ENCODE data around the gene KIR3DL3. TPM values are rescaled to one million over a fixed set of nuclear protein-coding genes. Genes with fewer than 3 reads are reported as not detected.

KIR3DL3 gene
- polyA plus RNA-seq, 3 donors = not detected

Small RNAs within 50 kb of the gene (small RNA-seq; reads per million reads assigned to genes)
- gene AC245128.2 (ENCODE audit: insufficient read length, low read depth) (not detected), gene KIR3DP1 (ENCODE audit: insufficient read length, low read depth) (not detected)

Other genes with a start within 250 kb of the KIR3DL3 start
- gene LAIR2, start 221.6 kb upstream of the KIR3DL3 start, polyA plus RNA-seq = under 1 TPM in 1 of 3 donors, not detected in 2; 0.38 TPM
- 100 to 1,000 TPM; 333 to 451 (median 377) TPM for gene LILRA2, start 150.7 kb upstream of the KIR3DL3 start, polyA plus RNA-seq
- gene LILRA1, start 130.8 kb upstream of the KIR3DL3 start, polyA plus RNA-seq = 100 to 1,000 TPM in 2 of 3 donors, 10 to 100 TPM in 1; 88.5 to 151 (median 141) TPM
- gene LILRB1, start 94.0 kb upstream of the KIR3DL3 start, polyA plus RNA-seq = 100 to 1,000 TPM in 1 of 3 donors, 10 to 100 TPM in 2; 27.2 to 317 (median 60.6) TPM
- gene LILRB4, start 61.5 kb upstream of the KIR3DL3 start, polyA plus RNA-seq = 100 to 1,000 TPM in 1 of 3 donors, 10 to 100 TPM in 2; 35.8 to 102 (median 58.0) TPM
- under 1 TPM in 1 of 3 donors, not detected in 2; 0.07 TPM for gene KIR2DL3, start 14.1 kb downstream of the KIR3DL3 start, polyA plus RNA-seq
- gene KIR2DL1, start 45.4 kb downstream of the KIR3DL3 start, polyA plus RNA-seq = not detected
- gene KIR2DL4, start 79.2 kb downstream of the KIR3DL3 start, polyA plus RNA-seq = under 1 TPM; 0.12 to 0.17 (median 0.14) TPM
- gene KIR3DL1, start 92.0 kb downstream of the KIR3DL3 start, polyA plus RNA-seq = under 1 TPM in 1 of 3 donors, not detected in 2; 0.15 TPM
- not detected for gene KIR2DS4, start 108.2 kb downstream of the KIR3DL3 start, polyA plus RNA-seq
- under 1 TPM in 2 of 3 donors, not detected in 1; 0.04 to 0.15 TPM for gene KIR3DL2, start 126.0 kb downstream of the KIR3DL3 start, polyA plus RNA-seq
- 100 to 1,000 TPM; 147 to 239 (median 173) TPM for gene FCAR, start 149.8 kb downstream of the KIR3DL3 start, polyA plus RNA-seq
- under 1 TPM in 2 of 3 donors, not detected in 1; 0.20 to 0.43 TPM for gene NCR1, start 181.7 kb downstream of the KIR3DL3 start, polyA plus RNA-seq
- not detected for gene NLRP7, start 223.1 kb downstream of the KIR3DL3 start, polyA plus RNA-seq
- gene NLRP2, start 241.9 kb downstream of the KIR3DL3 start, polyA plus RNA-seq = under 1 TPM; 0.24 to 0.91 (median 0.61) TPM